ENCODE measurements around the gene SNAP47.

The SNAP47 gene

GRCh38 chr1:227808566-227808965 is 73.3 kb downstream of the SNAP47 start:
- no peak overlapping the region for H3K9ac ChIP-seq (ENCODE audit: low read length)
- no peaks in the 10 kb centered on the region for H3K79me2 ChIP-seq (ENCODE audit: insufficient read depth, low read length)
- H3K9me3 ChIP-seq (ENCODE audit: insufficient read depth, low read length): peaks cover under 1% of the 10 kb centered on the region; the same call in 1 of the 2 replicates
- H3K4me3 ChIP-seq (ENCODE audit: insufficient read depth, low read length, poor library complexity, severe bottlenecking): no peak overlapping the region
- no peak for TF ChIP-seq EZH2phosphoT487 (conservative IDR thresholded peaks at IDR 0.05; ENCODE audit: low read length)
- no peak for TF ChIP-seq CTCF (IDR thresholded peaks at IDR 0.05; ENCODE audit: insufficient read depth, low read length, poor library complexity, severe bottlenecking)
- H3K36me3 ChIP-seq (ENCODE audit: low read length): no peaks in the 10 kb centered on the region
- no peaks in the 10 kb centered on the region for H3F3A ChIP-seq (ENCODE audit: insufficient read depth)
- no peaks in the 10 kb centered on the region for H4K20me1 ChIP-seq (ENCODE audit: low read depth, low read length)
- no peak overlapping the region for H2AFZ ChIP-seq (ENCODE audit: low read depth, low read length, severe bottlenecking)
- H3K27ac ChIP-seq (ENCODE audit: low read depth, low read length): no peak overlapping the region
- H3K4me2 ChIP-seq (ENCODE audit: low read depth, low read length, poor library complexity, severe bottlenecking): no peak overlapping the region
- H3K9me2 ChIP-seq (replicated peaks; ENCODE audit: insufficient read depth, low read length): no peaks in the 10 kb centered on the region
- H3K27me3 ChIP-seq (ENCODE audit: low read length): no peaks in the 10 kb centered on the region

- Histone ChIP-seq H3K9ac (ENCODE audit: low read length) (no peak overlapping the region), H4K20me1 (ENCODE audit: low read depth, low read length) (no peaks in the 10 kb centered on the region), H3K4me3 (ENCODE audit: insufficient read depth, low read length, poor library complexity, severe bottlenecking) (no peak overlapping the region), H3K9me2 (replicated peaks; ENCODE audit: insufficient read depth, low read length) (no peaks in the 10 kb centered on the region), H3K4me2 (ENCODE audit: low read depth, low read length, poor library complexity, severe bottlenecking) (no peak overlapping the region), H2AFZ (ENCODE audit: low read depth, low read length, severe bottlenecking) (no peak overlapping the region), H3K27ac (ENCODE audit: low read depth, low read length) (no peak overlapping the region), H3F3A (ENCODE audit: insufficient read depth) (no peaks in the 10 kb centered on the region), H3K27me3 (ENCODE audit: low read length) (no peaks in the 10 kb centered on the region), H3K36me3 (ENCODE audit: low read length) (no peaks in the 10 kb centered on the region), H3K9me3 (ENCODE audit: insufficient read depth, low read length) (peaks cover 5% of the 10 kb centered on the region; the same call in 1 of the 2 replicates), H3K79me2 (ENCODE audit: insufficient read depth, low read length) (no peaks in the 10 kb centered on the region)
- TF ChIP-seq EZH2phosphoT487 (conservative IDR thresholded peaks at IDR 0.05; ENCODE audit: low read length): no peak
- TF ChIP-seq CTCF (IDR thresholded peaks at IDR 0.05; ENCODE audit: insufficient read depth, low read length, poor library complexity, severe bottlenecking): no peak
Observed at GRCh38 chr1:227809026-227809425, 73.8 kb downstream of the SNAP47 start.

GRCh38 chr1:227813962-227814361 is 78.7 kb downstream of the SNAP47 start:
- Histone ChIP-seq H3K9me3 (ENCODE audit: insufficient read depth, low read length) (peaks cover 6% of the 10 kb centered on the region; the same call in 1 of the 2 replicates), H2AFZ (ENCODE audit: low read depth, low read length, severe bottlenecking) (no peak overlapping the region), H3K4me3 (ENCODE audit: insufficient read depth, low read length, poor library complexity, severe bottlenecking) (no peak overlapping the region), H3K9ac (ENCODE audit: low read length) (no peak overlapping the region), H3K79me2 (ENCODE audit: insufficient read depth, low read length) (no peaks in the 10 kb centered on the region), H3K4me2 (ENCODE audit: low read depth, low read length, poor library complexity, severe bottlenecking) (no peak overlapping the region), H3K36me3 (ENCODE audit: low read length) (no peaks in the 10 kb centered on the region), H3K9me2 (replicated peaks; ENCODE audit: insufficient read depth, low read length) (no peaks in the 10 kb centered on the region), H4K20me1 (ENCODE audit: low read depth, low read length) (no peaks in the 10 kb centered on the region), H3K27ac (ENCODE audit: low read depth, low read length) (no peak overlapping the region), H3K27me3 (ENCODE audit: low read length) (no peaks in the 10 kb centered on the region), H3F3A (ENCODE audit: insufficient read depth) (no peaks in the 10 kb centered on the region)
- TF ChIP-seq EZH2phosphoT487 (conservative IDR thresholded peaks at IDR 0.05; ENCODE audit: low read length) (no peak), CTCF (IDR thresholded peaks at IDR 0.05; ENCODE audit: insufficient read depth, low read length, poor library complexity, severe bottlenecking) (no peak)
